Measurements from ENCODE around the gene NCF4. TPM values are rescaled to one million over a fixed set of nuclear protein-coding genes. Genes with fewer than 3 reads are reported as not detected.
A peak's percentile ranks its signal among the peaks of the same experiment; 100 is the strongest.

NCF4 gene
- polyA plus RNA-seq, 3 donors = 206 to 249 (median 209) TPM

DNA sequence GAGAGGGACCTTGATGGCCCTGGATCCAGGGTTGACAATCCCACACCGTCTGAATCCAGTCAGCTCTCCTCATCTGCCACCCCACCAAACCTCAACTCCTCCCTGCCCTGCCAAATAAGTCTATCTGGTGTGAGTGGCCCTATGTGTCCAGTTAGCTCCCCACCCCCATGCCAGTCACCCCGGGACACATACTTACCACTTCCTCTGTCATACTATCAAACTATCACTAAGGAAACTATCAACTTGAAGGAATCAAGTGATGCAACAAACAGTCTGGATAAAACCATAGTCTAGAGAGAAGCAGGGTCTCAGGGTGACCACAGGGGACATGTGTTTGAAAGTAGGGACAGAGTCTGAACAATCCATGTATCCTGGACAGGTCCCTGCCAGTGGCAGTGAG is 39.4 kb downstream of the NCF4 start:
- Mint-ChIP-seq H3K4me3 (no peak overlapping the region), H3K36me3 (peaks cover 0 to 2% of the 10 kb centered on the region in 2 donors), H3K27ac (peak overlapping the region in 1 of 7 donors; percentile 35), H3K9me3 (peaks cover 2 to 19% (median 13%) of the 10 kb centered on the region in 7 donors), H3K27me3 (ENCODE audit: low read depth in 3 of 3) (peaks cover 5 to 12% (median 7%) of the 10 kb centered on the region in 3 donors), H3K4me1 (peaks cover 50% of the 10 kb centered on the region)
- Histone ChIP-seq H3K4me3 (replicated peaks in 1 of 3; ENCODE audit: low read depth in 2 of 3, low read length in 3 of 3) (no peak overlapping the region), H2AFZ (ENCODE audit: insufficient read depth, low read depth, low read length, poor library complexity, severe bottlenecking) (no peak overlapping the region), H4K20me1 (ENCODE audit: insufficient read depth, low read length) (no peaks in the 10 kb centered on the region), H3K79me2 (ENCODE audit: insufficient read depth, low read length) (no peaks in the 10 kb centered on the region), H3K4me2 (replicated peaks; ENCODE audit: extremely low read depth, low read length, poor library complexity, severe bottlenecking) (no peak overlapping the region), H3K4me1 (ENCODE audit: control insufficient read depth in 1 of 2, insufficient read depth in 2 of 2, low read length in 2 of 2) (peaks cover 19 to 39% of the 10 kb centered on the region in 2 donors), H3K36me3 (replicated peaks in 1 of 2; ENCODE audit: control insufficient read depth in 1 of 2, insufficient read depth in 2 of 2, low read length in 2 of 2) (no peaks in the 10 kb centered on the region), H3K27me3 (ENCODE audit: control insufficient read depth in 2 of 2, insufficient read depth in 2 of 2, low read length in 2 of 2) (no peaks in the 10 kb centered on the region), H3K9ac (ENCODE audit: insufficient read depth, low read length, poor library complexity, severe bottlenecking) (no peak overlapping the region), H3K27ac (ENCODE audit: low read depth in 1 of 2, low read length in 2 of 2) (no peak overlapping the region), H3K9me3 (replicated peaks in 1 of 2; ENCODE audit: control insufficient read depth in 1 of 2, insufficient read depth in 1 of 2, low read length in 2 of 2) (peaks cover 0 to 5% of the 10 kb centered on the region in 2 donors)
- peak in 1 of 3 donors; percentile 33 for DNase-seq
- TF ChIP-seq, protein P1, sequence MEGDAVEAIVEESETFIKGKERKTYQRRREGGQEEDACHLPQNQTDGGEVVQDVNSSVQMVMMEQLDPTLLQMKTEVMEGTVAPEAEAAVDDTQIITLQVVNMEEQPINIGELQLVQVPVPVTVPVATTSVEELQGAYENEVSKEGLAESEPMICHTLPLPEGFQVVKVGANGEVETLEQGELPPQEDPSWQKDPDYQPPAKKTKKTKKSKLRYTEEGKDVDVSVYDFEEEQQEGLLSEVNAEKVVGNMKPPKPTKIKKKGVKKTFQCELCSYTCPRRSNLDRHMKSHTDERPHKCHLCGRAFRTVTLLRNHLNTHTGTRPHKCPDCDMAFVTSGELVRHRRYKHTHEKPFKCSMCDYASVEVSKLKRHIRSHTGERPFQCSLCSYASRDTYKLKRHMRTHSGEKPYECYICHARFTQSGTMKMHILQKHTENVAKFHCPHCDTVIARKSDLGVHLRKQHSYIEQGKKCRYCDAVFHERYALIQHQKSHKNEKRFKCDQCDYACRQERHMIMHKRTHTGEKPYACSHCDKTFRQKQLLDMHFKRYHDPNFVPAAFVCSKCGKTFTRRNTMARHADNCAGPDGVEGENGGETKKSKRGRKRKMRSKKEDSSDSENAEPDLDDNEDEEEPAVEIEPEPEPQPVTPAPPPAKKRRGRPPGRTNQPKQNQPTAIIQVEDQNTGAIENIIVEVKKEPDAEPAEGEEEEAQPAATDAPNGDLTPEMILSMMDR (IDR thresholded peaks at IDR 0.05) = no peak
- WGBS (ENCODE audit: insufficient coverage) = 89% methylated on average over 1 of the region's 2 CpGs
- intact Hi-C loops (cut with micrococcal nuclease) = no loop called here

DNA sequence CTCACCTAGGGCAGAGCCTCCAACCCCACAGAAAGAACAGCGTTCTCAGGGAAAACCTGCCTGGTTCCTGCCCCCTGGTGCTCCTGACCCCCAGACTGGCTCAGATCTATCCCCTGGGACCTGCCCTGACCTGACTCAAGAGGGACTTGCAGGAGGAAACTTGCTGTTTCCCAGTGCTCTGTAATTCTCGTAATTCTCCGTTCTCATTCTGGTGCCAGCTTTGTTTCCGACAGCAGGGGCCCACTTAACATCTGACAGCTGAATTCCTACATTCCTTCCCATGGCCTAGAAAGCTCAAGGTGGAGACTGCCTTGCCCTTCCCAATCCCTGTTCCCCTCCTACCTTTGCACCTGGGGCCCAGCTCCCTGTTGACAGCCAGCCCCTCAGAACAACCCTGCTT is 40.1 kb downstream of the NCF4 start:
- Histone ChIP-seq H2AFZ (ENCODE audit: insufficient read depth, low read depth, low read length, poor library complexity, severe bottlenecking) (no peak overlapping the region), H3K79me2 (ENCODE audit: insufficient read depth, low read length) (no peaks in the 10 kb centered on the region), H3K27ac (ENCODE audit: low read depth in 1 of 2, low read length in 2 of 2) (no peak overlapping the region), H4K20me1 (ENCODE audit: insufficient read depth, low read length) (no peaks in the 10 kb centered on the region), H3K9ac (ENCODE audit: insufficient read depth, low read length, poor library complexity, severe bottlenecking) (no peak overlapping the region), H3K9me3 (replicated peaks in 1 of 2; ENCODE audit: control insufficient read depth in 1 of 2, insufficient read depth in 1 of 2, low read length in 2 of 2) (peaks cover 0 to 2% of the 10 kb centered on the region in 2 donors), H3K36me3 (replicated peaks in 1 of 2; ENCODE audit: control insufficient read depth in 1 of 2, insufficient read depth in 2 of 2, low read length in 2 of 2) (no peaks in the 10 kb centered on the region), H3K4me2 (replicated peaks; ENCODE audit: extremely low read depth, low read length, poor library complexity, severe bottlenecking) (no peak overlapping the region), H3K4me3 (replicated peaks in 1 of 3; ENCODE audit: low read depth in 2 of 3, low read length in 3 of 3) (no peak overlapping the region), H3K4me1 (ENCODE audit: control insufficient read depth in 1 of 2, insufficient read depth in 2 of 2, low read length in 2 of 2) (peaks cover 19 to 39% of the 10 kb centered on the region in 2 donors), H3K27me3 (ENCODE audit: control insufficient read depth in 2 of 2, insufficient read depth in 2 of 2, low read length in 2 of 2) (no peaks in the 10 kb centered on the region)
- Mint-ChIP-seq H3K36me3 (no peaks in the 10 kb centered on the region), H3K27me3 (ENCODE audit: low read depth in 3 of 3) (peaks cover 7 to 12% (median 7%) of the 10 kb centered on the region in 3 donors), H3K9me3 (peaks cover 2 to 16% (median 10%) of the 10 kb centered on the region in 7 donors), H3K4me3 (peak overlapping the region in 1 of 2 donors; percentile 12), H3K4me1 (peaks cover 50% of the 10 kb centered on the region), H3K27ac (peak overlapping the region in 4 of 7 donors; percentile 10 to 75 (median 32))
- no peak for DNase-seq
- TF ChIP-seq, protein P1 (IDR thresholded peaks at IDR 0.05) = no peak
- intact Hi-C loops (cut with micrococcal nuclease) = no loop called here
- WGBS (ENCODE audit: insufficient coverage) = 96% methylated on average over 4 of the region's 4 CpGs

Measured in CD14-positive monocyte (primary cell).